Measurements from ENCODE around the gene CYB561D2. TPM values are rescaled to one million over a fixed set of nuclear protein-coding genes. Genes with fewer than 3 reads are reported as not detected.

Gene CYB561D2
- total and polyA plus RNA-seq, 2 of the 13 experiments (the other 11 are each of a cell fraction or from before 2014, with no cell fraction given): 11.1 to 17.2 TPM

DNA sequence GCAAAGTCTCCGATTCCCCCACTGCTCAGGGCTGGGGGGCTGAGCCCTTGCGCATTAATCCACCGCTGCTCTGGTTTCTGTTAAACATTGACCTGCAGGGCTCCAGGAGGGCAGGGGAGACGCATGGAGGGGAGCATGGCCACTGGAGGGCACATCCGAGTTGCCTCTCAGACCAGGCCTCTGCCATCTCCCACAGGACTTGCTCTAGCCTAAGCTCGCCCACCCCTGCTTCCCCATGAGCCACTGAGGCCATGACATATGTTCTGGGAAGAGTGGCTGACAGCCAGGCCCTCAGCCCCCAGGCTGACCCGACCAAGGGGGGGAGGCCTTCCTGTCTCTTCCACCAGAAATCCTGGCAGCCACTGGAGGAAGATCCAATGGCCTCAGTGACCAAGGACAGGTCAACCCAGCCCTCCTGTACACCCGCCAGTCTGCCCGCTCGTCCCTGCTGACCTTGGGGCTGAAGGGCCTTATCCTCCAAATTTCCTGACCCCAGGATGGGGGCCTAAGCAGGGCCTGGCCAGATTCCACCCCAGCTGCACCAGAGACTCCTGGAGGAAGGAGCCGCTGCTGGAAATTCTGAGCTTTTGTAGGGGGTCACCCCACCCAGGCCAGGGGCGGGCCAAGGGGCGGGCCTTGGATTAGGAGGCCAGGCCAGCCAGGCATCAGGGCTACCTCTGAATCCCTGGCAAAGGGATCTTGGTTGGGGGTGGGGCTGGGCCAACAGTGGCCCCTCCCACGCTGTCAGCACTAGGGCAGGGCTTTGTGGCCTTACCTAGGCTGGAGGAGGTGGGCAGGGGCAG lies 47.4 kb upstream of the CYB561D2 start, which contains the start of gene HYAL1 (continued):
- TF ChIP-seq, protein P1, sequence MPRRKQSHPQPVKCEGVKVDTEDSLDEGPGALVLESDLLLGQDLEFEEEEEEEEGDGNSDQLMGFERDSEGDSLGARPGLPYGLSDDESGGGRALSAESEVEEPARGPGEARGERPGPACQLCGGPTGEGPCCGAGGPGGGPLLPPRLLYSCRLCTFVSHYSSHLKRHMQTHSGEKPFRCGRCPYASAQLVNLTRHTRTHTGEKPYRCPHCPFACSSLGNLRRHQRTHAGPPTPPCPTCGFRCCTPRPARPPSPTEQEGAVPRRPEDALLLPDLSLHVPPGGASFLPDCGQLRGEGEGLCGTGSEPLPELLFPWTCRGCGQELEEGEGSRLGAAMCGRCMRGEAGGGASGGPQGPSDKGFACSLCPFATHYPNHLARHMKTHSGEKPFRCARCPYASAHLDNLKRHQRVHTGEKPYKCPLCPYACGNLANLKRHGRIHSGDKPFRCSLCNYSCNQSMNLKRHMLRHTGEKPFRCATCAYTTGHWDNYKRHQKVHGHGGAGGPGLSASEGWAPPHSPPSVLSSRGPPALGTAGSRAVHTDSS (CRISPR knock-in tag; conservative IDR thresholded peaks at IDR 0.05): no peak
- TF ChIP-seq HDAC2 (CRISPR knock-in tag; IDR thresholded peaks at IDR 0.05): peak; percentile 43; the same call in 1 of the 2 replicates
- TF ChIP-seq, protein P2, sequence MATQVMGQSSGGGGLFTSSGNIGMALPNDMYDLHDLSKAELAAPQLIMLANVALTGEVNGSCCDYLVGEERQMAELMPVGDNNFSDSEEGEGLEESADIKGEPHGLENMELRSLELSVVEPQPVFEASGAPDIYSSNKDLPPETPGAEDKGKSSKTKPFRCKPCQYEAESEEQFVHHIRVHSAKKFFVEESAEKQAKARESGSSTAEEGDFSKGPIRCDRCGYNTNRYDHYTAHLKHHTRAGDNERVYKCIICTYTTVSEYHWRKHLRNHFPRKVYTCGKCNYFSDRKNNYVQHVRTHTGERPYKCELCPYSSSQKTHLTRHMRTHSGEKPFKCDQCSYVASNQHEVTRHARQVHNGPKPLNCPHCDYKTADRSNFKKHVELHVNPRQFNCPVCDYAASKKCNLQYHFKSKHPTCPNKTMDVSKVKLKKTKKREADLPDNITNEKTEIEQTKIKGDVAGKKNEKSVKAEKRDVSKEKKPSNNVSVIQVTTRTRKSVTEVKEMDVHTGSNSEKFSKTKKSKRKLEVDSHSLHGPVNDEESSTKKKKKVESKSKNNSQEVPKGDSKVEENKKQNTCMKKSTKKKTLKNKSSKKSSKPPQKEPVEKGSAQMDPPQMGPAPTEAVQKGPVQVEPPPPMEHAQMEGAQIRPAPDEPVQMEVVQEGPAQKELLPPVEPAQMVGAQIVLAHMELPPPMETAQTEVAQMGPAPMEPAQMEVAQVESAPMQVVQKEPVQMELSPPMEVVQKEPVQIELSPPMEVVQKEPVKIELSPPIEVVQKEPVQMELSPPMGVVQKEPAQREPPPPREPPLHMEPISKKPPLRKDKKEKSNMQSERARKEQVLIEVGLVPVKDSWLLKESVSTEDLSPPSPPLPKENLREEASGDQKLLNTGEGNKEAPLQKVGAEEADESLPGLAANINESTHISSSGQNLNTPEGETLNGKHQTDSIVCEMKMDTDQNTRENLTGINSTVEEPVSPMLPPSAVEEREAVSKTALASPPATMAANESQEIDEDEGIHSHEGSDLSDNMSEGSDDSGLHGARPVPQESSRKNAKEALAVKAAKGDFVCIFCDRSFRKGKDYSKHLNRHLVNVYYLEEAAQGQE (IDR thresholded peaks at IDR 0.05; ENCODE audit: borderline replicate concordance in 1 of 2, low read depth in 1 of 2, low read length in 2 of 2): 0 out of 4 replicates have a peak, but pooled peaks of 1 of the 2 experiments have one; percentile 56
- TF ChIP-seq REXO4 (CRISPR knock-in tag; IDR thresholded peaks at IDR 0.05; ENCODE audit: borderline replicate concordance): no peak
- TF ChIP-seq, protein P3, sequence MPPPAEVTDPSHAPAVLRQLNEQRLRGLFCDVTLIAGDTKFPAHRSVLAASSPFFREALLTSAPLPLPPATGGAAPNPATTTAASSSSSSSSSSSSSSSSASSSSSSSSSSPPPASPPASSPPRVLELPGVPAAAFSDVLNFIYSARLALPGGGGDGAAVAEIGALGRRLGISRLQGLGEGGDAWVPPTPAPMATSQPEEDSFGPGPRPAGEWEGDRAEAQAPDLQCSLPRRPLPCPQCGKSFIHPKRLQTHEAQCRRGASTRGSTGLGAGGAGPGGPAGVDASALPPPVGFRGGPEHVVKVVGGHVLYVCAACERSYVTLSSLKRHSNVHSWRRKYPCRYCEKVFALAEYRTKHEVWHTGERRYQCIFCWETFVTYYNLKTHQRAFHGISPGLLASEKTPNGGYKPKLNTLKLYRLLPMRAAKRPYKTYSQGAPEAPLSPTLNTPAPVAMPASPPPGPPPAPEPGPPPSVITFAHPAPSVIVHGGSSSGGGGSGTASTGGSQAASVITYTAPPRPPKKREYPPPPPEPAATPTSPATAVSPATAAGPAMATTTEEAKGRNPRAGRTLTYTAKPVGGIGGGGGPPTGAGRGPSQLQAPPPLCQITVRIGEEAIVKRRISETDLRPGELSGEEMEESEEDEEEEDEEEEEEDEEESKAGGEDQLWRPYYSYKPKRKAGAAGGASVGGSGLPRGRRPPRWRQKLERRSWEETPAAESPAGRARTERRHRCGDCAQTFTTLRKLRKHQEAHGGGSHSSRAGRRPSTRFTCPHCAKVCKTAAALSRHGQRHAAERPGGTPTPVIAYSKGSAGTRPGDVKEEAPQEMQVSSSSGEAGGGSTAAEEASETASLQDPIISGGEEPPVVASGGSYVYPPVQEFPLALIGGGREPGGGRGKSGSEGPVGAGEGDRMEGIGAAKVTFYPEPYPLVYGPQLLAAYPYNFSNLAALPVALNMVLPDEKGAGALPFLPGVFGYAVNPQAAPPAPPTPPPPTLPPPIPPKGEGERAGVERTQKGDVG (CRISPR knock-in tag; IDR thresholded peaks at IDR 0.05; ENCODE audit: borderline replicate concordance): no peak; the same call in 1 of the 2 replicates
- TF ChIP-seq, protein P4, sequence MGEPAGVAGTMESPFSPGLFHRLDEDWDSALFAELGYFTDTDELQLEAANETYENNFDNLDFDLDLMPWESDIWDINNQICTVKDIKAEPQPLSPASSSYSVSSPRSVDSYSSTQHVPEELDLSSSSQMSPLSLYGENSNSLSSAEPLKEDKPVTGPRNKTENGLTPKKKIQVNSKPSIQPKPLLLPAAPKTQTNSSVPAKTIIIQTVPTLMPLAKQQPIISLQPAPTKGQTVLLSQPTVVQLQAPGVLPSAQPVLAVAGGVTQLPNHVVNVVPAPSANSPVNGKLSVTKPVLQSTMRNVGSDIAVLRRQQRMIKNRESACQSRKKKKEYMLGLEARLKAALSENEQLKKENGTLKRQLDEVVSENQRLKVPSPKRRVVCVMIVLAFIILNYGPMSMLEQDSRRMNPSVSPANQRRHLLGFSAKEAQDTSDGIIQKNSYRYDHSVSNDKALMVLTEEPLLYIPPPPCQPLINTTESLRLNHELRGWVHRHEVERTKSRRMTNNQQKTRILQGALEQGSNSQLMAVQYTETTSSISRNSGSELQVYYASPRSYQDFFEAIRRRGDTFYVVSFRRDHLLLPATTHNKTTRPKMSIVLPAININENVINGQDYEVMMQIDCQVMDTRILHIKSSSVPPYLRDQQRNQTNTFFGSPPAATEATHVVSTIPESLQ (CRISPR knock-in tag; conservative IDR thresholded peaks at IDR 0.05): no peak
- TF ChIP-seq, protein P5, sequence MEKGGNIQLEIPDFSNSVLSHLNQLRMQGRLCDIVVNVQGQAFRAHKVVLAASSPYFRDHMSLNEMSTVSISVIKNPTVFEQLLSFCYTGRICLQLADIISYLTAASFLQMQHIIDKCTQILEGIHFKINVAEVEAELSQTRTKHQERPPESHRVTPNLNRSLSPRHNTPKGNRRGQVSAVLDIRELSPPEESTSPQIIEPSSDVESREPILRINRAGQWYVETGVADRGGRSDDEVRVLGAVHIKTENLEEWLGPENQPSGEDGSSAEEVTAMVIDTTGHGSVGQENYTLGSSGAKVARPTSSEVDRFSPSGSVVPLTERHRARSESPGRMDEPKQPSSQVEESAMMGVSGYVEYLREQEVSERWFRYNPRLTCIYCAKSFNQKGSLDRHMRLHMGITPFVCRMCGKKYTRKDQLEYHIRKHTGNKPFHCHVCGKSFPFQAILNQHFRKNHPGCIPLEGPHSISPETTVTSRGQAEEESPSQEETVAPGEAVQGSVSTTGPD (CRISPR knock-in tag; IDR thresholded peaks at IDR 0.05): peak; percentile 60
- TF ChIP-seq PAF1 (CRISPR knock-in tag; IDR thresholded peaks at IDR 0.05): no peak
- TF ChIP-seq ZNF33A (CRISPR knock-in tag; IDR thresholded peaks at IDR 0.05; ENCODE audit: borderline replicate concordance): peak; percentile 69; the same call in 1 of the 2 replicates
- no peak; the same call in 1 of the 2 replicates for TF ChIP-seq ZNF546 (CRISPR knock-in tag; conservative IDR thresholded peaks at IDR 0.05)
- no peak; the same call in 1 of the 2 replicates for TF ChIP-seq TGIF2 (CRISPR knock-in tag; IDR thresholded peaks at IDR 0.05)
